Fibroblast of gingiva (primary cell): ENCODE data around the gene PRSS33.

Experiments used
- DNase-seq: peaks from one replicate; pipeline ENCODE4 v3.0.0-alpha.2; 2011; ENCODE audit warnings: low read depth

PRSS33 gene

GRCh38 chr16:2739625-2740430 lies 47.5 kb downstream of the PRSS33 start:
- DNase-seq, result no peak

GRCh38 chr16:2738615-2739014 lies 48.7 kb downstream of the PRSS33 start:
- DNase-seq, result no peak

GRCh38 chr16:2737895-2738418 lies 49.4 kb downstream of the PRSS33 start:
- no peak for DNase-seq

GRCh38 chr16:2737238-2737605 lies 50.1 kb downstream of the PRSS33 start:
- no peak for DNase-seq

GRCh38 chr16:2736476-2737237 lies 50.7 kb downstream of the PRSS33 start:
- no peak for DNase-seq

GRCh38 chr16:2734844-2735515 lies 52.4 kb downstream of the PRSS33 start:
- DNase-seq, result no peak
